Renal cortex interstitium (tissue), 11 donors: ENCODE results near the gene PAPSS2. TPM values are rescaled to one million over a fixed set of nuclear protein-coding genes. Genes with fewer than 3 reads are reported as not detected.

ENCODE experiments used
- DNase-seq, 11 donors: peaks; one replicate each; pipeline ENCODE4 v3.0.0-alpha.2; 2013; ENCODE audit warnings: low read depth in 9 of 11, low spot score in 4 of 11; ENCODE audit errors: extremely low read depth in 1 of 11
- polyA plus RNA-seq, 3 donors: library from polyadenylated mRNA; unstranded; fragments of 120-200 nt; gene quantifications; one replicate each; pipeline ENCODE4 v1.2.1, GENCODE V29; 2013; ENCODE audit not compliant: insufficient read length in 3 of 3

Gene PAPSS2
- polyA plus RNA-seq, 3 donors = 26.8 to 44.7 (median 33.4) TPM

DNA sequence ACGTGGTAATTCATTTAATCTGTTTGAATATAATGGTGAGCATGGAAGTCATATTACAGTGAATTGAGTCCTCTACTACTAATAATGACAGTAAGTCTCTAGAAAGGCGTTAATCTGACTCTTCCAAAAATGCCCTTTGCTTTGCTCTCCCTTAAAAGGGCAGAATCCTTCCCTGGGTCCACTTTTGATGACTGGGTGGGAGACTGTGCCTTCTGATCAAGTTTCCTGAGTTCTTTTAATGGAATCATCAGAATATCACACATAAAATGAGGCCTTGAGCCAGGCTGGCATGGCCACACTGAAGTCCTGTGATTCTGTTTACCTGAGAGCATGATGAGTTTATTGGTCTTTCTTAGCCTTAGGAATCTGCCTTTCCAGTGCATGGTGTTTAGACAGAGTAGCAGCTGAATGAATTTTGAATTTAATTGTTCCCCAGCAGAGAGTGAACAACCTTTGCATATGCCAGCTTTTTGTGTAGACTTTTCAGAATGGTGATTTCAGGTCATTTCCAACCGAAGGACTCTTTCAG is 33.3 kb downstream of the PAPSS2 start:
- DNase-seq = no peak

DNA sequence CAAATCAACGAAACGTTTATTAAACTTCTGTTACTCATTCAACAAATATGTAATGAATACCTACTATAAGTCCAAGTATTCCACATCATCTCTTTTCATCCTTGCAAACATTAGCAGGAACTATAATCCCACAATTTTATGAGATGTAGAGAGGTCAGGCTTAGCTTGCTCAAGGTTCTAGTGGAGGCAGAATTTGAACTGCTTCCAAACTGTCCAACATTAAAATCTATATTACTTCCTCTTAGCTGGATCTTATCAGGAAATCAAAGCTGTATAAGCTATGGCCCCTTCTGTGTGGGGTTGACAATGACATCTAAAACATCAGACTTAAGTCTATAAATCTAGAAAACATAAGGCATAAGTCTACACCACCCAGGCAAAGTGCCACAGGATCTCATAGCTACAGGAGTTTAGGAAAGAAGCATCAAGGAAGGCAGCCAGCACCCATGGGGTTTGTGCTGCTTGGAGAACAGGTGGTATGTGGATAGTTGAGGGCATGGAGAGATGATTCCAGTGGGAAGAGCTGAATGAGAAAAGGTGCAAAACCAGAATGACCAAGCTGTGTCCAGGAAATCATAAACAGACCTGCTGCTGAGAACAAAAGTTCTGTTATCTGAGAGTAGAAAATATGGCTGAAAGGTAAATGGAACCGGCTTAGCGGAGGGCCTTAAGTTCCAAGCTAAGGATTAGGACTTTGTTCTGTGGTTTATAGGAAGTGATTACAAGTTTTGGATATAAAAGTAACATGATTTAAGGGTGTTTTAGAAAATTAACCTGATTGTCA is 34.5 kb downstream of the PAPSS2 start:
- no peak for DNase-seq

DNA sequence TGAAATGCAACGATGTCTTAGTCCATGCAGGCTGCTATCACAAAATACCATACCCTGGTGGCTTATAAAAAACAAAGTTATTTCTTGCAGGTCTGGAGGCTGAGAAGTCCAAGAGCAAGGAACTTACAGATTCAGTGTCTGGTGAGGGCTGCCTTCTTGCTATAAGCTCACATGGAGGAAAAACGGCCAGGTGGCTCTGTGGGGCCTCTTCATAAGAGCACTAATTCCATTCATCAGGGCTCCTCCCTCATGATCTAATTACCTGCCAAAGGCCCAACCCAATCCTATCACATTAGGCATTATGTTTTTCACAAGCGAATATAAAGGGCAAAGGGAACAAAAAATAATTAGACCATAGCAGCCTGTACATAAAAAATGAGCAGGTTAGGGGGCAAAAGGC is 35.4 kb downstream of the PAPSS2 start:
- DNase-seq = no peak

DNA sequence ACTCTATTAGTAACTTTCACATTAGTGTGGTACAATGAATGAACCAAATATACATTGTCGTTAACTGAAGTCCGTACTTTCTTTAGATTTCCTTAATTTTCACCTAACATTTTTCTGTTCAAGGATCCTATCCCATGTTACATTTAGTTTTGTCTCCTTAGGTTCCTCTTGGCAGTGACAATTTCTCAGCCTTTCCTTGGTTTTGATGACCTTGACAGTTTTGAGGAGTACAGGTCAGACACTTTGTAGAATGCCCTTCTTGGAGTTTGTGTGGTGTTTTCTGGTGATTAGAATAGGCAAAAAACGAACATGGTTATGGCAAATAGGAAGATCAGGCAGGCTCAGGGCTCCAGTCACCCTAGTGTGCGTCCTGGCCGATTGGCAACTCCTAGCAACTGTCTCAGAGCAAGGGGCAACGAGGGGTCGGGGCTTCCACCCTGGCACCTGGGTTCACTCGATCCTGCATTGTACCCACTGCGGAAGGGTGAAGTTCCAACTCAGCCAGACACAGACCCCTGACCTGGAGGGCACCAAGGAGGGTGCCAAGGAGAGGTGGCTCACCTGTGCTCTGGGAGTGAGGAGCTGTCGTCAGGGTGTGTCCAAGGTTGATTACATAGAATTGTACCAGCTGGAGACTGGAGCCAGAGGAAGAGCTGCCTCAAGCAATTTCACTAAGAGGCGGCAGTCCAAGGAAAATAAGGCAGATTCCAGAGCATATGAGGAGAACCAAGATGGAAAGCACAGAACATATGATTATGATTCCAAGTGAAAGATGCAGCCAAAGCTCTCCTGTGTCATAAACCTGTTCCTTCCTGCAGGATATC is 37.5 kb downstream of the PAPSS2 start:
- DNase-seq = no peak

DNA sequence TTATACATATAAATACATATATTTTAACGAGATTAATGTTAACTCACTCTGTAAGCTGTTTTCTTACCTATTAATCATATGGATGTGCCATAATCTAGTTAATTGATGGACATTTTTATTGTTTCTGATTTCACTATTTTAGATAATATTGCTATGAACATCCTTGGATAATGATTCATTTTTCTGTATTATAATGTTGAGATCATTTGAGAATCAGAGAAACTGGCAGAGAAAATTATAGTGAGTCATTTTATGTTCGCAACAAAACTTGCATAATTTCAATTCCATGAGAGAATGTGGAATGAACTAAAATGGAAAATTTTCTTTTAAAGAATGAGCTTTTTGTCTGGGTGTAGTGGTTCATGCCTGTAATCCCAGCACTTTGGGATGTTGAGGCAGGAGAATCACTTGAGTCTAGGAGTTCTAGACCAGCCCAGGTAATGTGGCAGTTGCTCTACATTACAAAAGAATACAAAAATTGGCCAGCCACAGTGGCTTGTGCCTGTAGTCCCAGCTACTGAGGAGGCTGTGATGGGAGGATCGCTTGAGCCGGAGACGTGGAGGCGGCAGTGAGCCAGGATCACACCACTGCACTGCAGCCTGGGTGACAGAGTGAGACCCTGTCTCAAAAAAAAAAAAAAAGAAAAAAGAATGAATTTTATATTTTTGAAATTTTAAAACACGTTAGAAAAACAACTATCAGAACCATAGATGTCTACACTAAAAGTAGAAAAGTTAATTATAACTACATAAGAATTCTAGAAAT is 40.5 kb downstream of the PAPSS2 start:
- no peak for DNase-seq

DNA sequence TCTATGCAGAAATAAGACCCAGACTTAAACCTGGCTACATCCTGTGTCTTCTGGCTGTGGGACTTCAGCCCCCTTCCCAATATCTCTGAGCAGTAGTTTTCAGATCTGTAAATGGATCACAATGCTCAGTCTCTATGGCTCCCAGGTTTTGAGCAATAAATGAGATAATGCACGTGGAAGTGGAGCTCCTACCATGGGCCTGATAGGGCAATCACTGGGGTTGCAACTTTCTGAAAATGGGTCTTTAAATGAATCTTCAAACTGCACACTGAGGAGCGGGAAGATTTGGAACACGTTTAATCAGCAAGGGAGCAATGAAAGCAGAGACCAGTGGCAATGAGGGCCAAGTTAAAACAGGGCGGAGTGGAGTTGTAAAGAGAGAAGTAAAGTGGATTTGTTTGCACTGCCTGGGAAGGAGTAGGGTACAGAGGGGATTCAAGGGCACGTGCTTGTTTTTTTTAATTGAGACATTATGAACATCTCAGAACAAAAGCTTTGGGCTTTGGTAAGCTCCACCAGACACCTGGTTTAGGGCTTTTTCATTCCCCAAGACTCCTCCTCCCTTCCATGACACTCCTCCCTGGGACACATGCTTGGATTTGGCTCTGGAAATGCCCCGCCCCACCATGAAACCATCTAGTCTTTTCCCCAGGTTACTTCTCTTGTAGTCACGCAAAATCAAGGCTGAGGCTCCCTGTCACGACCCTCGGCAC is 42.7 kb downstream of the PAPSS2 start:
- DNase-seq = no peak

DNA sequence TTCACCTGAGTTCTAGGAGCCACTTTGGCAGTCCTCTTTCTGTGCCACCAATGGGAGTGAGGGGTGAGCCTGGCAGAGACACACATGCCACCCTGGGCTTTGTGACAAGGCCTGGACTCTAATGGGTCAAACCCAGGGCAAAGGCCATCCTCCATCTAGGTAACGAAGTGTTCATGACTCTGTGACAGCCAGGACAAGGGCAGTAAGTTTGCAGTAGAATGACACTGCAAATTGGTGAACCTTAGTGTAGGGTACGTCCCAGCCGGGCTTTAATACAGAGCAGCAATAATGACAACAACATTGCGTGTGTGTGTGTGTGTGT is 43.3 kb downstream of the PAPSS2 start:
- DNase-seq = no peak

DNA sequence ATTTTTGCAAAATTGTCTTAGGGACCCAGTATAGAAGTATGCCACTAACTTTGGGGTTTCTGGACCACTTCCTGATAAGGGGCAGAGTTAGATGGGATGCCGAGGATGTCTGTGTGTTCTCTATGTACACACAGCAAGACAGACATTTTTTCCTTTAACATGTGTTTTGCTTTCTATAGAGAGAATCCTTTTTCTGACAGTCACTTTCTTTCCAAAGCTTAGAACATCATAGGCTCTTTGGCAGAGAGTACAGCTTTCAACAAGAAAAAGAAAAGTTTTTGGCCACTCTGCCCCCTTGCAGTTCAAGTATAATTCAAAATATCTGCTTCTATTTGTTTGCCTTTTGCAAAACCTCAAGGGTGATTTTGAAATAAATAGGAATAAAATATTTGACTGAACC is 44.1 kb downstream of the PAPSS2 start:
- no peak for DNase-seq

DNA sequence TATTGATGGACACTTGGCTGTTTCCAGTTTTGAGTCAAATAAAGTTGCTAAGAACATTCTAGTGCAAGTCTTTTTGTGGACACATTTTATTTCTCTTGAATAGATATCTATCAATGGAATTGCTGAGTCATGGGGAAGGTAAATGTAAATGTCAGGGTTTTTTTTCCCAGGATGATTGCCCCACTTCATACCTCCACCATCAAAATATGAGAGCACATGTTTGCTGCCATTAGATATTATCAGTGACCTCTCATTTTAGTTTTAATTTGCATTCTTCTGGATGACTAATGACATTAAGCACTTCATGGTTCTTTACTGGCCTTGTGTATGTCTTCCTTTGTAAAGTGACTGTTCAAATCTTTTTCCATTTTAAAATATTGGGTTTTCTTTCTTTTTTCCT is 45.7 kb downstream of the PAPSS2 start:
- no peak for DNase-seq

DNA sequence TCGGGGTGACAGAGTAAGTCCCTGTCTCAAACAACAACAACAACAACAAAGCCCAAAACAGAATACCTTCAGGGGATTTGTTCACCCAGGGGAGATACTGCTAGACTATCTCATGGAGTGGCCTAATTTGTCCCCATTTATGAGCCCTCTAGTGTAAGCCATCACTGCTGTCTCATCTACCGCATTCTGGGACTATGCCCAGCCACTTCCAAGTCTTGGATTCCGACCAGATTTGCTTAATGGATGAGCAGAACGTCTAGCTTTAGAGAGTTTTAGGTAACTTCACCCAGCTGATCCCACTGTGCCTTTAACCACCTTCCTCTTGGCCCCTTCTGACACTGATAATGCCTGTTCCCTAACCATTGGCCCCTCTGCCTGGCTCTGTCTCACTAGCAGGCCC is 47.1 kb downstream of the PAPSS2 start:
- no peak for DNase-seq

DNA sequence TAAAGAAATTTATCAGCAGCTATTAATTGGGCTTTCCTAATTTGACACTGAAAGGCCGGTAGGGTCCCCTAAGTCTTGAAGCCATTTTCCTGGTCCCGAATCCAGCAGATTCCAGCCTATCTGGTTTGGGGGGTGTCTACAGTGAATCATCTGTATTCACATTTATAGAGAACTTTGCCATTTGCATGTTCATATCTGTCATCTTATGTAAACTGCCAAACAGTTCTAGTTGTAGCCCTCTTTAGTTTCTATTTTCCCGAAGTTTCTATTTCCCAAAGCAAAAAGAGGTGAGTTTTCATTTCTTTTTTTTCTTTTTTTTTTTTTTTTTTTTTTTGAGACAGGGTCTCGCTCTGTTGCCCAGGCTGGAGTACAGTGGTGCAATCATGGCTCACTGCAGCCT is 47.6 kb downstream of the PAPSS2 start:
- no peak for DNase-seq

DNA sequence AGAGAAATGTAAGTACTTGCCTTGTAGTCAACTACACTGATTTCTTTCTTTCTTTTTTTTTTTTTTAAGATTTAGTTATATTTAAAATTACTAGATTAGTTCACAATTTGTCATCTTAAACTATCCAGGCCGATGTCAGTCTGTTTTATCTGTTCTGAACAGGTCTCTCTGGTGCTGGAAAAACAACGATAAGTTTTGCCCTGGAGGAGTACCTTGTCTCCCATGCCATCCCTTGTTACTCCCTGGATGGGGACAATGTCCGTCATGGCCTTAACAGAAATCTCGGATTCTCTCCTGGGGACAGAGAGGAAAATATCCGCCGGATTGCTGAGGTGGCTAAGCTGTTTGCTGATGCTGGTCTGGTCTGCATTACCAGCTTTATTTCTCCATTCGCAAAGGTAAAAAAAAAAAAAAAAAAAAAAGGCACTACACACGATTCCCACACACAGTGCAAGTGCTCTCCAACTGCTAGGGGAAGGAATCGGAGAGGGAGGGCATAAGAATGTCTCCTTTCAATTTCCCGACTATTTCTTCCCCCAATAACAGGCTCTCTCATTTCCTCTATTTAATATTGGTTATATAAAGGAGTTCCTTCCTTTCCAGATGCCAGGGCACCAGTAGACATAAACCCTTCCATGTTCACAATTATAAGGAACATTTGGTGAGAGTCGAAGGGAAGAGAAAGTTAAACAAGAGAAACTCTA is 53.4 kb downstream of the PAPSS2 start:
- DNase-seq = no peak

DNA sequence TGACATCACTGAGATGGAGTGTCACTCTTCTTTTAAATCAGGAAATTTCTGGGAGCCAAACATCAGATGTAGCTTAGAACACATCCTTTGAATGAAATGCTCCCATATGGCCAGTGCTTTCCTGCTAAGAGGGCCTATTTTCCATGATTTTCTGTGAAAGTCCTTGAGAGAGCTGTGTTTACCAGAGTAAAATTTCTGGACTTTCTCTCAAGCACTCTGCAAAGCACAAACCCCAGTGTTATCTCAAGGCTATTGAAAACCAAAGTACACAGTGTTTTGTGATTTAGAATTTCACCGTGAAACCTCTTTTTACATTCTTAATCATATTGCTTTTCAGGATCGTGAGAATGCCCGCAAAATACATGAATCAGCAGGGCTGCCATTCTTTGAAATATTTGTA is 54.0 kb downstream of the PAPSS2 start:
- no peak for DNase-seq

DNA sequence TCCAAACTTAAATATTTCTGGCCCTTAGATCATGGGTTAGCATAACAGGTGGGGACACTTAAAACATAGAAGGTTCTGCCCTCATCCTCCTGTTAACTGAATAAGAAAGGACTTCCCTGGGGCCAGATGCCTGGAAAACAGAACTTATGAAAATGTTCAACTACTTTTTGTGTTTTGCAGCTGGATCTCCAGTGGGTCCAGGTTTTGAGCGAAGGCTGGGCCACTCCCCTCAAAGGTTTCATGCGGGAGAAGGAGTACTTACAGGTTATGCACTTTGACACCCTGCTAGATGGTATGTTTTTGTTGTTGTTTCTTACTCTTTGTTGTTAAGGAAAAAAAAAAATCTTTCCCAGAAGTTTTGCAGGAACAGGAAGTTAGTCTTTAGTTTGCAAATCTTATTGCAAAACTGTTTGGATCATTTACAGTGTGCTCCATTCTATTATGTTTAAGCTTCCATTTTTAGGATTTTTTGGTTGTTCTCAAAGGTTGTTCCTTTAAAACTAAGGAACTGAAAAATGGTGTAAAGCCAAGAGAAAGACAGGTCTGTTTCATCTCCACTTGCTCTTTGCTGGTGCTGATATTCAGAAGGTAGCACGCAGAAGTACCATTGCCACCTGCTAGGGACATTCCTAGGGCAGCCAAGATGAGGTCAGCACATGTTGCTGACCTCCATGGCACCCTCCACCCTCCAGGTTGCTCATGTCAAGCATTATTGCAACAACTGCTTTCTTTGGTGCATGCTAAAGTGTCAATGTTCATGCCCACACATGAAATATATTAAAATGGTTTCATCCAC is 56.1 kb downstream of the PAPSS2 start:
- DNase-seq = no peak

DNA sequence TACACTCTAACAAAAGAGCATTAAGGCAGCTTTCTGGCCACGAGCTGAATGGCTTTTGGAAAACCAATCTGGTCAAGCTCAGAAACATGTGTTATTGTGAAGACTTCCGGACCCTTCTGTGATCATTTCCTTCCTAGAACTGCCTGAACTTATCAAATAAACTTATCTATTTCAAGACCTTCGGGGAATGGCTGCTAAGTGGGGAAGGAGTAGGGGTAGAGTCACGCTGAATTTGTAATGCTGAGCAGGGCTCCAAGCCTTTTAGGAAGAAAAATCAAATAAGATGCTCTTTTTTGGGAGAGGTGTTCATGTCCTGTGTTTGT is 56.6 kb downstream of the PAPSS2 start:
- DNase-seq = no peak

DNA sequence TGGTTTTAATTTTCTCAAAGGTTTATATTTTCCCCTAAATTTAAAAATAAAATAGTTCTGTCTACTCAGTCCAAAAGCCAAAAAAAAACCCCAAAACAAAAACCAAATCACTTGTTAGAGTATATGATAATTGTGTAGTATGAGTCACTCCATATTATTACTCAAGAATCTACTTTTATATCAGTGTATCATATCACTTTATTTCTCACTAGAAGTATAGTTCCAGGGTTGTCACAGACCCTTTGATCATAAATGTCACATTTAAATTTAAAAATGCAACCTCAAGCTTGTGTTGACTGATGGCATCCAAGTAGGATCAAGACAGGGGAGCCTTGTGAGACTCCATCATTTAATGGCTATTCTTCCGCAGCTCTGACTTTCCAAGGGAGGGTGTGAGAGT is 61.0 kb downstream of the PAPSS2 start:
- no peak for DNase-seq

DNA sequence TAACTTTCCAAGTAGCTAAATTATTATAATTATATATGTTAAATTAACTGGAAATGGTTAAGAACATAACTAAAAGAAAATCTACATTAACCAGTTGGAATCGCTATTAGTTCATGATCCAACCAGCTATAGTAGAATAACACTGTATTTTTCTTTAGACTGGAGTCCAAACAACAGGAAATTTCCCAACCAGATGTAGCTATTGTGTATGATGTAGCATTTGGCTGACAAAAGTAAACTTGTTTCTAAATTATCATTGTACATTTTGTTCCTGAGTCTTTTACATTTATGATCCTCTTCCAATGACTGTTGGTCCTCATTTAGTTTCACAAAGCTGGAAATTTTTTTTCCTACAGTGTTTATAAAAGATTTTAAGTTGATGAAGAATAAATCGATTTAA is 62.1 kb downstream of the PAPSS2 start:
- DNase-seq = no peak

DNA sequence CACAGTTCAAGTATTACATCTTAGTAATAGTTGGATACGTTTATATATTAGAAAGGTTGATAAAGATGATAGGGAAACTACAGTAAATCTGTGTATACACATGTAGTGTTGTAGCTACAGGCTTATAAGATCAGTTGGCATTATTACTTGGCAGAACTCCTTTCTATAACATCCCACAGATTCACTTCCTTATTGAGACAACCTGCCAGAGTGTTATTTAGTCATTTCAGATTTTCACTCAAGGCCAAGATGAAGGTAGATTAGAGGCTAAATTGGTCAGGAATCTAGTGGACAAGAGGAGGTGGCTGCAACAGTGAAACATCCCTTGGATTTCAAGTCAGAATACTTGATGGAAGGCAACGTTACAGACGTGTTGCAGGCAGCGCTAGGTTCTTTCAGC is 63.0 kb downstream of the PAPSS2 start:
- DNase-seq = no peak
